Activated CD4-positive, alpha-beta T cell treated with anti-CD3 and anti-CD28 coated beads for 36 hours (primary cell): ENCODE data around the gene RNF130. TPM values are rescaled to one million over a fixed set of nuclear protein-coding genes. Genes with fewer than 3 reads are reported as not detected.
"Not testable (repeated sequence)": the region's sequence is repeated elsewhere in the genome, so short reads cannot be mapped to it uniquely, and the experiment has no call there.

Source experiments
- ATAC-seq: fragments of 200-7000 bp; cut with Tn5 transposase; one replicate; pipeline ENCODE4 v1.10.0; 2021; ENCODE audit warnings: mild to moderate bottlenecking, moderate library complexity
- CTCF ChIA-PET: fragments of 350-600 bp; sonication (Branson Sonifier 250); formaldehyde crosslinking; loops from one replicate; lab custom pipeline; 2021; ENCODE audit warnings: antibody characterized with exemption; lab: Charles Lee
- POLR2A ChIA-PET: fragments of 350-600 bp; sonication (Branson Sonifier 250); formaldehyde crosslinking; loops from one replicate; lab custom pipeline; 2021; ENCODE audit warnings: antibody characterized with exemption, inconsistent platforms; lab: Charles Lee
- DNase-seq: peaks from one replicate; pipeline ENCODE4 v3.0.0-alpha.2; 2020
- H3K27ac Mint-ChIP-seq: one replicate; pipeline ENCODE4 v1.8.0; 2021; ENCODE audit warnings: mixed read lengths
- H3K27me3 Mint-ChIP-seq: one replicate; pipeline ENCODE4 v1.8.0; 2021; ENCODE audit warnings: mixed read lengths
- H3K36me3 Mint-ChIP-seq: one replicate; pipeline ENCODE4 v1.8.0; 2021; ENCODE audit warnings: low read depth, mixed read lengths
- H3K4me1 Mint-ChIP-seq: one replicate; pipeline ENCODE4 v1.8.0; 2021; ENCODE audit warnings: mixed read lengths
- H3K4me3 Mint-ChIP-seq: one replicate; pipeline ENCODE4 v1.8.0; 2021; ENCODE audit warnings: mild to moderate bottlenecking, moderate library complexity, mixed read lengths
- H3K9me3 Mint-ChIP-seq: one replicate; pipeline ENCODE4 v1.8.0; 2021; ENCODE audit warnings: low read depth, mixed read lengths
- intact Hi-C, 2 experiments: fragments of 100-400 bp; cut with DNase I in 1 of 2; cut with micrococcal nuclease in 1 of 2; formaldehyde crosslinking; loops; one replicate each; pipeline versions ENCODE4 v1.14.2 to v1.15.1; 2022 to 2024; cut with DNase I, micrococcal nuclease
- total RNA-seq, 2 experiments: library from RNA; stranded (reverse); gene quantifications; one replicate each; pipeline ENCODE4 v1.2.3, GENCODE V29; 2021

Gene RNF130
- total RNA-seq, 2 experiments from 2014 or later: 10.3 to 13.3 TPM

- H3K27ac Mint-ChIP-seq: no peak overlapping the region
- ATAC-seq: no peak
- no peak overlapping the region for H3K4me3 Mint-ChIP-seq
- no peaks in the 10 kb centered on the region for H3K27me3 Mint-ChIP-seq
- intact Hi-C loops: no loop called here
- no peaks in the 10 kb centered on the region for H3K4me1 Mint-ChIP-seq
- peaks cover 2% of the 10 kb centered on the region for H3K36me3 Mint-ChIP-seq
- no peaks in the 10 kb centered on the region for H3K9me3 Mint-ChIP-seq
- CTCF ChIA-PET: no interaction called here
- POLR2A ChIA-PET: interaction anchor here (0.8 kb wide), 1 partner anchor 15 kb away, joined by 3 read pairs; no protein-coding TSS in a partner anchor
- DNase-seq: no peak
Measured at GRCh38 chr5:180026320-180026719, 45.2 kb downstream of the RNF130 start.

GRCh38 chr5:180021900-180022299 is 49.7 kb downstream of the RNF130 start:
- Mint-ChIP-seq H3K4me1 (no peaks in the 10 kb centered on the region), H3K9me3 (no peaks in the 10 kb centered on the region), H3K27me3 (no peaks in the 10 kb centered on the region), H3K36me3 (peaks cover 14% of the 10 kb centered on the region), H3K27ac (no peak overlapping the region), H3K4me3 (no peak overlapping the region)
- intact Hi-C loops: no loop called here
- ATAC-seq: no peak
- ChIA-PET POLR2A (no interaction called here), CTCF (interaction anchor here (1.1 to 1.6 kb wide), 2 partner anchors 10 to 30 kb away, joined by 3 read pairs; no protein-coding TSS in a partner anchor)
- no peak for DNase-seq

GRCh38 chr5:180020176-180020575 is 51.4 kb downstream of the RNF130 start:
- Mint-ChIP-seq H3K27ac (no peak overlapping the region), H3K36me3 (peaks cover 14% of the 10 kb centered on the region), H3K4me3 (no peak overlapping the region), H3K4me1 (no peaks in the 10 kb centered on the region), H3K27me3 (no peaks in the 10 kb centered on the region), H3K9me3 (no peaks in the 10 kb centered on the region)
- ATAC-seq: no peak
- intact Hi-C loops: no loop called here
- POLR2A ChIA-PET: no interaction called here
- no peak for DNase-seq
- CTCF ChIA-PET: no interaction called here

GRCh38 chr5:180018347-180019060 is 53.1 kb downstream of the RNF130 start:
- CTCF ChIA-PET: interaction anchor here (0.6 to 1.7 kb wide), 3 partner anchors 11 to 53 kb away, joined by 3 to 5 read pairs (median 4); no protein-coding TSS in a partner anchor
- Mint-ChIP-seq H3K27ac (no peak overlapping the region), H3K9me3 (no peaks in the 10 kb centered on the region), H3K4me1 (no peaks in the 10 kb centered on the region), H3K4me3 (no peak overlapping the region), H3K27me3 (no peaks in the 10 kb centered on the region), H3K36me3 (peaks cover 14% of the 10 kb centered on the region)
- POLR2A ChIA-PET: no interaction called here
- intact Hi-C loops: no loop called here
- DNase-seq (no peak), ATAC-seq (no peak)

- H3K4me1 Mint-ChIP-seq, H3K4me3 Mint-ChIP-seq, ATAC-seq, DNase-seq, POLR2A ChIA-PET, intact Hi-C loops, H3K27ac Mint-ChIP-seq, H3K9me3 Mint-ChIP-seq, H3K27me3 Mint-ChIP-seq, CTCF ChIA-PET: not testable (repeated sequence)
- peaks cover 17% of the 10 kb centered on the region for H3K36me3 Mint-ChIP-seq
Measured at GRCh38 chr5:180015523-180015922, 56.0 kb downstream of the RNF130 start.

GRCh38 chr5:180013678-180014077 is 57.9 kb downstream of the RNF130 start:
- Mint-ChIP-seq H3K4me3 (no peak overlapping the region), H3K27ac (no peak overlapping the region), H3K9me3 (no peaks in the 10 kb centered on the region), H3K36me3 (peaks cover 8% of the 10 kb centered on the region), H3K4me1 (no peaks in the 10 kb centered on the region), H3K27me3 (no peaks in the 10 kb centered on the region)
- intact Hi-C loops: no loop called here
- ChIA-PET POLR2A (no interaction called here), CTCF (no interaction called here)
- DNase-seq: no peak
- ATAC-seq: no peak

- no peak for ATAC-seq
- CTCF ChIA-PET: interaction anchor here (1.0 kb wide), 1 partner anchor 10 kb away, joined by 3 read pairs; no protein-coding TSS in a partner anchor
- H3K4me1 Mint-ChIP-seq: peaks cover 3% of the 10 kb centered on the region
Measured at GRCh38 chr5:180012316-180012715, 59.2 kb downstream of the RNF130 start.

GRCh38 chr5:180010636-180011035 is 60.9 kb downstream of the RNF130 start:
- H3K27ac Mint-ChIP-seq: no peak overlapping the region
- no peak for ATAC-seq
- peaks cover 16% of the 10 kb centered on the region for H3K4me1 Mint-ChIP-seq
- ChIA-PET POLR2A (no interaction called here), CTCF (no interaction called here)
- H3K9me3 Mint-ChIP-seq: no peaks in the 10 kb centered on the region
- no peaks in the 10 kb centered on the region for H3K27me3 Mint-ChIP-seq
- peaks cover 8% of the 10 kb centered on the region for H3K36me3 Mint-ChIP-seq
- intact Hi-C loops: no loop called here
- no peak overlapping the region for H3K4me3 Mint-ChIP-seq
- no peak for DNase-seq

More at GRCh38 chr5:180012316-180012715, 59.2 kb downstream of the RNF130 start:
- H3K36me3 Mint-ChIP-seq: peaks cover 8% of the 10 kb centered on the region
- no peaks in the 10 kb centered on the region for H3K9me3 Mint-ChIP-seq
- no peak for DNase-seq
- H3K4me3 Mint-ChIP-seq: no peak overlapping the region
- POLR2A ChIA-PET: interaction anchor here (0.7 to 0.8 kb wide), 2 partner anchors 14 to 80 kb away, joined by 3 to 4 read pairs; no protein-coding TSS in a partner anchor
- no peak overlapping the region for H3K27ac Mint-ChIP-seq
- intact Hi-C loops: no loop called here
- H3K27me3 Mint-ChIP-seq: no peaks in the 10 kb centered on the region

- Mint-ChIP-seq H3K27me3 (no peaks in the 10 kb centered on the region), H3K9me3 (no peaks in the 10 kb centered on the region), H3K36me3 (peaks cover 8% of the 10 kb centered on the region), H3K4me1 (peaks cover 16% of the 10 kb centered on the region), H3K4me3 (no peak overlapping the region), H3K27ac (no peak overlapping the region)
- no peak for ATAC-seq
- ChIA-PET POLR2A (no interaction called here), CTCF (no interaction called here)
- intact Hi-C loops: loop anchor here in 1 of 2 experiments (1.0 kb wide), 1 partner anchor 46 kb away; no protein-coding TSS in a partner anchor
- no peak for DNase-seq
Measured at GRCh38 chr5:180009581-180009980, 62.0 kb downstream of the RNF130 start.

GRCh38 chr5:180008433-180008832 is 63.1 kb downstream of the RNF130 start:
- H3K9me3 Mint-ChIP-seq: no peaks in the 10 kb centered on the region
- no peak overlapping the region for H3K27ac Mint-ChIP-seq
- peaks cover 8% of the 10 kb centered on the region for H3K36me3 Mint-ChIP-seq
- no peaks in the 10 kb centered on the region for H3K27me3 Mint-ChIP-seq
- DNase-seq (no peak), ATAC-seq (no peak)
- H3K4me1 Mint-ChIP-seq: peaks cover 16% of the 10 kb centered on the region
- intact Hi-C loops: no loop called here
- POLR2A ChIA-PET: no interaction called here
- CTCF ChIA-PET: no interaction called here
- no peak overlapping the region for H3K4me3 Mint-ChIP-seq

- CTCF ChIA-PET: interaction anchor here (0.9 kb wide), 1 partner anchor 196 kb away, joined by 3 read pairs; no protein-coding TSS in a partner anchor
- POLR2A ChIA-PET: no interaction called here
- Mint-ChIP-seq H3K27ac (no peak overlapping the region), H3K27me3 (no peaks in the 10 kb centered on the region), H3K4me1 (peaks cover 16% of the 10 kb centered on the region), H3K36me3 (peaks cover 8% of the 10 kb centered on the region), H3K4me3 (no peak overlapping the region), H3K9me3 (no peaks in the 10 kb centered on the region)
- intact Hi-C loops: no loop called here
- no peak for DNase-seq
- ATAC-seq: no peak
Measured at GRCh38 chr5:180007582-180007981, 64.0 kb downstream of the RNF130 start.

GRCh38 chr5:180006141-180006540 is 65.4 kb downstream of the RNF130 start:
- intact Hi-C loops: no loop called here
- Mint-ChIP-seq H3K4me1 (peaks cover 16% of the 10 kb centered on the region), H3K9me3 (no peaks in the 10 kb centered on the region), H3K36me3 (peaks cover 10% of the 10 kb centered on the region), H3K27me3 (no peaks in the 10 kb centered on the region), H3K4me3 (no peak overlapping the region), H3K27ac (no peak overlapping the region)
- POLR2A ChIA-PET: no interaction called here
- no peak for DNase-seq
- CTCF ChIA-PET: no interaction called here
- ATAC-seq: no peak
